Heart right ventricle (tissue), 16 donors: ENCODE data around the gene FAM161B. TPM values are rescaled to one million over a fixed set of nuclear protein-coding genes. Genes with fewer than 3 reads are reported as not detected.

Experiments used
- ATAC-seq, 8 donors: fragments of 200-7000 bp; cut with Tn5 transposase; one replicate each; pipeline ENCODE4 v1.9.1; 2020; ENCODE audit warnings: mild to moderate bottlenecking in 8 of 8, moderate library complexity in 8 of 8, moderate number of reproducible peaks in 1 of 8
- DNase-seq, 2 donors: peaks; one replicate each; pipeline ENCODE4 v3.0.0-alpha.2; 2020
- H3K27ac ChIP-seq, 10 donors: fragments of 200-600 bp; sonication (generic) in 2 of 10; one replicate each; pipeline versions ENCODE4 v1.5.0 to v1.8.0; 2020 to 2022; ENCODE audit warnings: mild to moderate bottlenecking in 3 of 10
- H3K27me3 ChIP-seq, 7 donors: fragments of 200-600 bp; one replicate each; pipeline ENCODE4 v1.8.0; 2021 to 2022; ENCODE audit warnings: mild to moderate bottlenecking in 2 of 7
- H3K36me3 ChIP-seq, 9 donors: fragments of 200-600 bp; sonication (generic) in 1 of 9; one replicate each; pipeline versions ENCODE4 v1.5.0 to v1.8.0; 2020 to 2022; ENCODE audit warnings: mild to moderate bottlenecking in 2 of 9
- H3K4me1 ChIP-seq, 9 donors: fragments of 200-600 bp; sonication (generic) in 1 of 9; one replicate each; pipeline versions ENCODE4 v1.5.0 to v1.8.0; 2020 to 2022; ENCODE audit warnings: mild to moderate bottlenecking in 4 of 9
- H3K4me3 ChIP-seq, 10 donors: fragments of 200-600 bp; sonication (generic) in 2 of 10; one replicate each; pipeline versions ENCODE4 v1.5.0 to v1.8.0; 2020 to 2022; ENCODE audit warnings: mild to moderate bottlenecking in 7 of 10, moderate library complexity in 2 of 10
- H3K9me3 ChIP-seq, 11 donors: fragments of 200-600 bp in 10 of 11; sonication (generic) in 2 of 11; one replicate each; pipeline versions ENCODE4 v1.5.0 to v1.8.0; 2013 to 2022; ENCODE audit warnings: mild to moderate bottlenecking in 2 of 11, control low read depth in 1 of 11, moderate library complexity in 1 of 11
- CTCF ChIP-seq, 9 donors: fragments of 200-600 bp; sonication (generic) in 2 of 9; IDR thresholded peaks; one replicate each; pipeline versions ENCODE4 v1.5.0 to v1.8.0; 2021 to 2022; ENCODE audit warnings: antibody characterized with exemption in 9 of 9, mild to moderate bottlenecking in 5 of 9, moderate library complexity in 1 of 9
- WGBS, 2 donors: extraction: QIAGEN DNeasy Blood & Tissue Kit; methylation state at CpG; one replicate each; pipeline ENCODE4 v1.1.7; 2013; ENCODE audit warnings: inconsistent platforms in 1 of 2; 5-methylcytosine and 5-hydroxymethylcytosine counted together
- intact Hi-C, 10 donors: fragments of 100-400 bp; cut with DNase I; formaldehyde crosslinking; loops; one replicate each; pipeline versions ENCODE4 v1.11.1 to v1.14.2; 2022
- polyA plus RNA-seq, 2 donors: library from polyadenylated mRNA; stranded (reverse); fragments of 200-250 nt; gene quantifications; one replicate each; pipeline ENCODE4 v1.2.3, GENCODE V29; 2013
- total RNA-seq, 10 donors: library from RNA; stranded (reverse); fragmentation: NEBNext Ultra II Directional in 3 of 10; extraction: Animal tissue kit (Norgen Biotek cat#: 25700) in 3 of 10; gene quantifications; one replicate each; pipeline versions ENCODE4 v1.2.1 to v1.2.4, GENCODE V29; 2021 to 2023
- donor health status: Arrhythmogenic right ventricular cardiomyopathy.
- donor health status: ischemic (EF 13 %, LVEDD 7.1; RV severe dilation, severe dysfunction).
- donor health status: healthy with polysubstance abuse.
- donor health status: DM: no; HTN: yes; CAD: no.
- donor health status: DM: no; HTN: no; CAD: no.
- donor health status: ischemic (EF 25% LVEDD 6.9; RV normal size, moderate dysfunction).
- donor health status: ischemic (EF 25% LVEDD 5.7; RV mildly dilated, moderate dysfunction).
- donor health status: healthy.
- donor health status: DM: yes; HTN: yes; CAD: no.
- donor health status: Ischemic cardiomyopathy.
- donor health status: ischemic (EF 35%, LVEDD 5.7; RV mildly dilated, moderate dysfunction).
- donor health status: nonischemic (EF 11% LVEDD 7.7; RV severe dilation, severe dysfunction).
- donor health status: DM: yes; HTN: yes; CAD: no.
- donor health status: PGD.
- donor health status: ischemic (EF 29% LVEDD 5.4; RV normal size, mild dysfunction).
- donor health status: nonischemic (EF 23%, LVEDD 6.1; RV moderate dilation, normal function).

FAM161B gene
- total and polyA plus RNA-seq, 12 donors: 1.5 to 6.5 (median 3.8) TPM

GRCh38 chr14:73955674-73956073 is 5.8 kb upstream of the FAM161B start:
- Histone ChIP-seq H3K27me3 (no peaks in the 10 kb centered on the region), H3K4me1 (peaks cover 3 to 21% (median 10%) of the 10 kb centered on the region in 9 donors), H3K9me3 (no peaks in the 10 kb centered on the region), H3K27ac (no peak overlapping the region), H3K4me3 (no peak overlapping the region), H3K36me3 (peaks cover 0 to 84% (median 49%) of the 10 kb centered on the region in 9 donors)
- no peak for TF ChIP-seq CTCF (IDR thresholded peaks at IDR 0.05)
- DNase-seq (no peak), ATAC-seq (no peak)
- 86 to 90% methylated on average over 5 of the region's 5 CpGs for WGBS, 2 donors
- intact Hi-C loops: no loop called here

GRCh38 chr14:73953731-73954130 is 3.8 kb upstream of the FAM161B start:
- Histone ChIP-seq H3K27me3 (no peaks in the 10 kb centered on the region), H3K9me3 (no peaks in the 10 kb centered on the region), H3K4me1 (peaks cover 3 to 26% (median 16%) of the 10 kb centered on the region in 9 donors), H3K36me3 (peaks cover 0 to 64% (median 31%) of the 10 kb centered on the region in 9 donors), H3K4me3 (no peak overlapping the region), H3K27ac (no peak overlapping the region)
- no peak for TF ChIP-seq CTCF (IDR thresholded peaks at IDR 0.05)
- ATAC-seq (no peak), DNase-seq (no peak)
- intact Hi-C loops: loop anchor here in 1 of 10 donors (5.0 kb wide), 1 partner anchor 1659 kb away; no protein-coding TSS in a partner anchor
- 60 to 63% methylated on average over 1 of the region's 1 CpG for WGBS, 2 donors

GRCh38 chr14:73945159-73945670 is 4.7 kb downstream of the FAM161B start:
- DNase-seq: no peak
- no peaks in the 10 kb centered on the region for H3K27me3 ChIP-seq
- 90 to 92% methylated on average over 4 of the region's 4 CpGs for WGBS, 2 donors
- peaks cover 0 to 34% (median 4%) of the 10 kb centered on the region in 9 donors for H3K4me1 ChIP-seq
- H3K36me3 ChIP-seq: peaks cover 0 to 65% (median 18%) of the 10 kb centered on the region in 9 donors
- H3K9me3 ChIP-seq: no peaks in the 10 kb centered on the region
- H3K27ac ChIP-seq: no peak overlapping the region
- ATAC-seq: no peak
- H3K4me3 ChIP-seq: no peak overlapping the region
- intact Hi-C loops: no loop called here
- no peak for TF ChIP-seq CTCF (IDR thresholded peaks at IDR 0.05)

- H3K4me1 ChIP-seq: peaks cover 0 to 34% (median 4%) of the 10 kb centered on the region in 9 donors
- H3K4me3 ChIP-seq: no peak overlapping the region
- TF ChIP-seq CTCF (IDR thresholded peaks at IDR 0.05): no peak
- 89% methylated on average over 17 of the region's 17 CpGs for WGBS, 2 donors
- H3K36me3 ChIP-seq: peaks cover 0 to 71% (median 18%) of the 10 kb centered on the region in 9 donors
- H3K27ac ChIP-seq: peak overlapping the region in 1 of 10 donors; percentile 50
- ATAC-seq (peak in 2 of 8 donors; percentile 26 to 31), DNase-seq (no peak)
- no peaks in the 10 kb centered on the region for H3K27me3 ChIP-seq
- intact Hi-C loops: no loop called here
- no peaks in the 10 kb centered on the region for H3K9me3 ChIP-seq
These were observed 5.3 kb downstream of the FAM161B start for GRCh38 chr14:73944432-73945158.
